HS-27A (cell line): ENCODE data around the gene TWSG1.
"Not testable (repeated sequence)": the region's sequence is repeated elsewhere in the genome, so short reads cannot be mapped to it uniquely, and the experiment has no call there.

Experiments
- DNase-seq: peaks from one replicate; pipeline ENCODE4 v3.0.0-alpha.2; 2012; ENCODE audit warnings: low read depth, missing footprints

Gene TWSG1

GRCh38 chr18:9426753-9427152 lies 92.2 kb downstream of the TWSG1 start:
- DNase-seq = no peak

DNA sequence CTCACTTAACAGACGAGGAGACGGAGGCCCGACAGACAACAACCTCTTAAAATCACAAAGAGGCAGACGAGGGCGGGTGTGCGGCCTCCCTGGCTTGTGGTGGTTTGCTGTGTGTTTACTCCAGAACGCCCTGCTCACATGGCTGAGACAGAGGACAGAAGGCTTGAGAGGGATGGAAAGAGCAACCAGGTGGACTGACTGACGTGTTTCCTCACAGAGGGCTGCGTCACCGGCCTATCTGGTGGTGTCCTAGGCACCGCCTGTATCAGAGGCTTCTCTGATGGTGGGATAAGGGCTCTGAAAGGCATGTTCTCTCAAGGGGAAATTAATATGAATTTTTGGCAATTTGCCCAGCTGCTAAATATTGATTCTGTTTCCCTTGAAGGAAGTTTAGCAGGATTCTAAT lies 93.7 kb downstream of the TWSG1 start:
- no peak for DNase-seq

DNA sequence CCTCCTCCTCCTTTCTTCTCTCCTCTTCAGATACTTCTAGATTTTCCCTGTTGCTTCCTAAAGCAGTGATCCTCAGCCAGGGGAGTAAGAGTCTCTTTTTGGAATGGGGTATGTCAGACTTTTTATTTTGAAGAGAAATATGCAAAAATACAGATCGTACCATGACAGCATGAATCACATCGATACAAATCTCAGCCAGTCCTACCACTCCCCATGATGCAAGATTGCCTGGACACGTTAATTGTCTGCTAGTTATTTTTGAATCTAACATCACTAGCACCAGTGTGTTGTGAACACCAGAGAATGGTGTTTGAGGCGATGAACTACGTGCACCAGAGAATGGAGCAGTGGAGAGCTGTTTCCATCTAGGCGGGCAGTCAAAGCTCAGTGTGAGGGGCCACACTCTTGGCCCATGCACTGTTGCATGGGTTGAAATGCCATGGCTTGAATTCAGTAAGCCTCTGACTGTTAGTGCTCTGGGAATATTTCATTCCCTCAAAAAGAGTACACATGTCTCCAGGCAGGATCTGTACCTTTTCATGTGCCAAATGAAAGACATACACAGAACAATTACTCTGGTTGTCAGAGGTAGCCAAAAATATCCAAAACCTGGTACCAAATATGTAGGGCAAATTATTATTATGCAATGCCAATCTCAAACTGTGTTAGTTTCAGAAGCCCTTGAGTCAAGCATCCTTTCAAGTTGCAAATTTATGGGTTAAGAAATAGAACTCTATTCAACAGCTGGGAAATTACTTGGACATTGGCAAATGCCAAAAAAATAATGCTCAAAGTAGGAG lies 94.5 kb downstream of the TWSG1 start:
- no peak for DNase-seq

DNA sequence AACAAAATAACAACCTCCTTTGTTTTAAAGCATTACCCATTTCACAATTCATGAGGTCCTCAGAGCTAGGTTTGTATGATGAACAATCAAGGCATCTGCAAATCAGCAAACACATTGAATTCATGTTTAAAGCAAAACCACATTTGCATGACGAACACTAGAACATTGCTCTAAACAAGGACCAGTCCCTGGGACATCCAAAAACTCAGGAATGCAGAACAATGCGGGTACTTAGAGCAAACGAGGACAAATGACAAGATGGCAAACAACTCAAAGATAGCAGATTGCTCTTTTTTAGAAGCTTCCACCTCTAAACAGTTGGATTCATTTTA lies 95.1 kb downstream of the TWSG1 start:
- no peak for DNase-seq

- DNase-seq = not testable (repeated sequence)
Observed at GRCh38 chr18:9430315-9430714, 95.7 kb downstream of the TWSG1 start.

DNA sequence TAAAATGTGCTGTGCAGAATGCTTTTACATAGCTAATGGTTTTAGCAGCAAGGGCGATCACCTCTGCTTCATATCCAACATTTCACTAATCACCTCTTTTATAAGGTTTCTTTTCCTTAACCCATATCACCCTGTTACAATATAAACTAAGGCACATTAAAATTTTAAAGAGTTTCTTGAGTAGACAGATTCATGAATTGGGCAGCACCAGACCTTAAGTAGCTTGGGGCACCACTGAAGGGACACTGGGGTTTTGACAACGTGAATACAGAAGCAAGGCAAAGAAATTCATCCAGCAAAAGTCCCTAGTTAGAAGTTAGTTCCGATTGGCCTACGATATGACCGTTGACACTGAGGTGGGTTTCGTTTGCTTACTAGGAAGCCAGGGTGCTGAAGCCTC lies 96.7 kb downstream of the TWSG1 start:
- DNase-seq = no peak

- DNase-seq = not testable (repeated sequence)
Observed at GRCh38 chr18:9433122-9433521, 98.5 kb downstream of the TWSG1 start.

DNA sequence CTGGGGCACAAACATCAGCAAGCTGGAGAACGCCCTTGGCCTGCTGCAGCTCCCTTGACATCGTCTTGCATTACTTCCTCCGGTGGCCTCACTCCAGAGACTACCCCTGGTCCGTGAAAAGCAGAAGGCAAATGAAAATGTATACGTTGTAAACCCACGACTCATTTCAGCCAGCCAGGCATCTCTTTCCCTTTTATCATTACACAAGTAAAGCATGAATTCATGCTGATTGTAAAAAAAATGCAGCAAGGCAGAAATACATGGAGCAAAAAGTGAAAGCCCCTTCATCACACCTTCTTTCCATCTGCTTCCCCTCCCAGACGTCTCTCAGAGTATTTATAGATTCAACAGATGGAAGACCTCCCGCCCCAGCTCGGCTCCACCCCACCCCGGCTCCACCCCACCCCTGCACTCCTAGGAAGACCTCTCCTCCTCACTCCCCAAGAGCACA lies 99.1 kb downstream of the TWSG1 start:
- DNase-seq = no peak

DNA sequence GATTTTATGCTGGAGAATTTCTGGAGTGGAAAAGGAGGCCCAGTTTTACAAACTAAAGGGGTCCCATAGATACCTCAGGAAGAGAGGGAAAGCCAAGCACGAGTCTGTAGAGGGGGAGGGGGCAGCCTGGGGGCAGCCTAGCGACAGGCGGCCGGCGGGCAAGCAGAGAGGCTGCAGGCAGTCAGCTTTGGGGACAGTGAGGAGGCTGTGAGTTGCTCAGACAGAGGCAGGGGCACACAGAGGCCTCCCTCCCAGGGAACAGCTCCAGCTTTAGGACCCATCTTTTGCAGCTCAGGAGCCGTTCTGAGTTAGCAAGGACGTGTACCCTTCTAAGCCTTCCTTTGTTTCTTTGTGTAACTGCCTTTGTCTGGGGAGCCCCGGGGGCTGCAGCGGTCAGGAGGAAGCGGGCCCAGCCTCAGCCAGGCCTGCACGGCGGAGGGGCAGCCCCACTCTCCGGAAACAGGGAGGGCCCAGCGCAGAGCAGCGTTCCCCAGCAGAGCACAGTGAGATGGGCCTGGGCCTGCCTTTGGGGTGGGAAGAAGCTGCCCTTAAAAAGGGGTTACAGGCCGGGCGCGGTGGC lies 99.6 kb downstream of the TWSG1 start:
- DNase-seq = no peak

DNA sequence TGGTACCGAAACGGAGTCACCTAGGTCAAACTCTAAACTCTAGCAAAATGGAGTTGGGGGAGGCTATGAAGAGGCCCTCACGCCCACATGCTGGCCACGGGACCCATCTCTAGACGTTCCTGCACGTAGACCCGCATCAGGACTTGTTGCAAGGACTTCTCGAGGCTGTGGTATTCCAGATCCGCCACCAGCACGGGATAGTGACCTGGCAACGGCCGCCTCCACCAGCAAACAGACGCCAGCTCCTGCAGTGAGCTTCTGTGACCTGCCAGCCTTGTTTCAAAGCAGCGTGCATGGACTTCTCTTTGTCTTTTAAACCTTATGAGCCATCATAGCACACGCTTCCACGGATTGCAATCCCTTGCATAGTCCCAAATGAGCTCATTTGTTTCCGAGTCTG lies 100.5 kb downstream of the TWSG1 start:
- no peak for DNase-seq

GRCh38 chr18:9436206-9436929 lies 101.8 kb downstream of the TWSG1 start:
- no peak for DNase-seq

DNA sequence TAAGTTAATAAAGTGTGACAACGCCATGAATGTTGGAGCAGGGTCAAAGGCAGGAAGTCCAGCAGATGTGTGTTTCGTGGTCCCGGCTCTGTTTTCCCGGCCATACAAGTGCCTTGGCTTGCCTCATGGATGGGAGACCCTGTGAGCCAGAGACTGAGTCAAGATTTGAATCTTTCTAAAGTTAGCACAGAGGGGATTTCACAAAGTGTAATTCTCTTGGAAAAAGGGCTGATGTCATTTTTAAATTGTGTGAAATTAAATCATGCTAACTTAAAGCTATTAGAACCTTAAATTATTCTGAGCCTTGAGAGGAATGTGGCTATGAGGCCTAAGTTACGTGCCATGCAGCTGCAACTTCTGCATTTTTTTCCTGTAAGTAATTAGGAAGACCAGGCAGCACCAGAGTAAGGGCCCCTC lies 102.5 kb downstream of the TWSG1 start:
- DNase-seq = no peak

GRCh38 chr18:9437672-9438071 lies 103.1 kb downstream of the TWSG1 start:
- DNase-seq = no peak

DNA sequence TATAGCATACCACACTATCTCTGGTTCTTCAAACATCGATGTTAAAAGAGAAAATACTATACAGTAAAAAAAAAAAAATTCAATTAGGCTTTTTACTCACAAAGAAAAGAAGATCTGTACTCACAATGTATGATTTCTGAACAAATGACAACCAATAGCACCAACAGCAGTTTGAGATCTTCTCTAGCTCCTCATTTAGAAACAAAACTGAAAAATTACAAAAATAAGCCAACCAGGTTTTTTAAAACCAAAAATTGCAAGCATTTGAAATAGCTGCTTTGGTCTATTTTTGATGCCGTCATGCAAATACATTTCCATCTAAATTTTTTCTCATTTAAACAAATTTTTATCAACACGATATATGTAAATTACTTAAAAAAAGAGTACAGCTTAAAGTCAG lies 106.5 kb downstream of the TWSG1 start:
- DNase-seq = no peak

DNA sequence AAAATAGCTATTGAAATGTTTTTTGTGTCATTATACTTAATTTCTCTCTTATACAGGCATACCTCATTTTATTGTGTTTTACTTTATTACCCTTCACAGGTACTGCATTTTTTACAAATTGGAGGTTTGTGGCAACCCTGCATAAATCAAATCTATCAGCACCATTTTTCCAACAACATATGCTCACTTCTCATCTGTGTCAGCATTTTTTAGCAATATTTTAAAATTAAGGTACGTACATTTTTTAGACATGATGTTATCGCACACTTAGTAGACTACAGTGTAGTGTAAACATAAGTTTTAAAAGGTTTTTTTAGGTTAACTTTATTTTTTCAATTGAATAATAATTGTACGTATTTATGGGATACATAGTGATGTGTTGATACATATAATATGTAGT lies 110.0 kb downstream of the TWSG1 start:
- no peak for DNase-seq

DNA sequence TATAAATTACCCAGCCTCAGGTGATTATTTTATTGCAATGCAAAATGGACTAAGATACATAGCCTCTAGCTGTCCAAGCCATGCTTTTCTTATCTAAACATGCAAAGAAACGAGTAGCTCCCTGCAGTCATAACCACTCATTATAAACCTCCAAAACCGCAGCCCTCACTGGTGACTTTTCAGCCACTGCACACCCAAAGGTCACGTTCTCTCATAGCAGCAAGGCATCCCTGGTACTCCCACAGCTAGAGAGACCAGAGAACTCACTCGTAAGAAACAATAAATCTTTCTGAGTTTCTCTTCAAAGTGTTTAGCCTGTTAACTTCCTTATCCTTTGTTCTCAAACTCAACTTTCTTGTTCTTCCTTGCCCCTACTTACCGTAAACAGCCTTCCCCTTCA lies 112.3 kb downstream of the TWSG1 start:
- DNase-seq = no peak

GRCh38 chr18:9447334-9447733 lies 112.8 kb downstream of the TWSG1 start:
- no peak for DNase-seq

DNA sequence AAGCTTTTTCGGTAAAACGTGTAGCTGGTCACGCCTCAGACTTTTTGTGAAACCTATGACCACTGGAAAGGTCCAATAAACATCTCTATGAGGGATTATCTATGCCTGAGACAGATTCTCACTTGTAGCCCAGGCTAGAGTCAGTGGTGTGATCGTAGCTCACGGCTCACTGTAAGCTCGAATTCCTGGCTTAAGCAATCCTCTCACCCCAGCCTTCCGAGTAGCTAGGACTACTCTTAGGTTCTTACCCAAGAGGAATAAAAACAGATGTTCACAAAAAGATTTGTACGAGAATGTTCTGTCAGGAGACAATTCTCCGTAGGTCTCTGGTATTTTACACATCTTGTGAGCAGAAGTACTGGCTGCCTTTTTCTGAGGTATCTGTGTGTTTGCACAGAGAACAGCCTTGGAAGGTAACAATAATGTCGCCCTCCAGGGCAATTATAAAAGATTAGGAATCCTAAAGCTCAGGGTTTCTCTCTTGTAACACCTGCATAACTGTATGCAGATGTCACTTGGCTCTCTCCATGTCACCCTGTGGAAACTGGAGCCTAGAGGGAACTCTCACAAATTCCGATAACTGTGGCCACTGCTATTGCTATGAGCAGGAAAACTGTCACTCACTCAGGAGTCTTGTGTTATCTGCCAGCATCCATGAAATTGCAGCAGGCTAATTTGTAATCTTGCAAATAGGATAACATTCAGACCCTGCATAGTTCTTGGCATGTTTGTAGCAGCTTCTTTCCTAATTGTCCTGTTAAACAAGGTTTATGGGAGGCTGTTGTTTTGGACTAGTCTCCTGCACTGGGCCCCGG lies 115.2 kb downstream of the TWSG1 start:
- DNase-seq = no peak

GRCh38 chr18:9450920-9451319 lies 116.3 kb downstream of the TWSG1 start:
- not testable (repeated sequence) for DNase-seq
